ENCODE results near the gene ZER1.

DNA sequence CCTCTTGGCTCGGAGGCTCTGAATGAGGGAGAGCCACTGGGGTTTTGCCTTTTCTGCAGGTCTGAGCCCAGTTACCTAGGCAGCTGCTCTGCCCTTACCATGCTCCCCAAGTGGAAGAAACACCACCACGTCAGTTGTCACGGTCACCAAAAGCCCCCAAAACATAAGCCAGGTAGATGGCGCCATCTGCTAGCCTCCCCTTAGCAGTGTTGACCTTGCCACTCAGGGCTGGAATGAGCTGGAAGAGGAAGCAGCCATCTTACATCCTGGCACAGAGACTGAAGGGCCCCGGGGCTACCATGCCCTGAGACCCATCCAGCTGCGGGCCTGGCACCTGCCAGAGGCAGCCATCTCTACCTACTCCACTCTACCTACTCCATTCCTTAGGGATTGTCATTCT, 7.4 kb downstream of the ZER1 start:
- TF ChIP-seq EP300 (conservative IDR thresholded peaks at IDR 0.05; ENCODE audit: poor library complexity, severe bottlenecking): no peak
- TF ChIP-seq CTCF (IDR thresholded peaks at IDR 0.05; ENCODE audit: poor library complexity, severe bottlenecking): no peak
- no peak for TF ChIP-seq REST (IDR thresholded peaks at IDR 0.05; ENCODE audit: borderline replicate concordance)
- TF ChIP-seq MXI1 (conservative IDR thresholded peaks at IDR 0.05; ENCODE audit: poor library complexity, severe bottlenecking): no peak

Measured in neural cell (in vitro differentiated cells).